SH-SY5Y (cell line): Measurements from ENCODE around the gene CYB561A3.

ENCODE experiments used
- GATA2 ChIP-seq: IDR thresholded peaks from 2 replicates; pipeline ENCODE4 v1.6.1; 2011; ENCODE audit warnings: mild to moderate bottlenecking, low read depth, low read length
- GATA3 ChIP-seq: IDR thresholded peaks from 2 replicates; pipeline ENCODE4 v1.6.1; 2011; ENCODE audit warnings: low read depth, mild to moderate bottlenecking, low read length, moderate library complexity

The CYB561A3 gene

DNA sequence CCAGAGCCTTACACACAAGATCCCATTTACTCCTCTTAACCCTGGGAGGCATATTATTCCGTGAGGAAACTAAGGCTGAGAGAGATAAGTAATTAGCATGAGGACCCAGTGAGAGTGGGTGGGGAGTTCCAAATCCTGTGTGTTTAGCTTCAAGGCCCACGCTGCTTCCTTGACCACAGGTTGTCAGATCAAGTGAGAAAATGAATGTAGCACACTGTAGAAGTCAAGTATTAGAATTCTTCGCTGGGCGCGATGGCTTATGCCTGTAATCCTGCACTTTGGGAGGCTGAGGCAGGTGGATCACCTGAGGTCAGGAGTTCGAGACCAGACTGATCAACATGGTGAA lies 3.8 kb downstream of the CYB561A3 start:
- TF ChIP-seq GATA3 (no peak), GATA2 (no peak)

DNA sequence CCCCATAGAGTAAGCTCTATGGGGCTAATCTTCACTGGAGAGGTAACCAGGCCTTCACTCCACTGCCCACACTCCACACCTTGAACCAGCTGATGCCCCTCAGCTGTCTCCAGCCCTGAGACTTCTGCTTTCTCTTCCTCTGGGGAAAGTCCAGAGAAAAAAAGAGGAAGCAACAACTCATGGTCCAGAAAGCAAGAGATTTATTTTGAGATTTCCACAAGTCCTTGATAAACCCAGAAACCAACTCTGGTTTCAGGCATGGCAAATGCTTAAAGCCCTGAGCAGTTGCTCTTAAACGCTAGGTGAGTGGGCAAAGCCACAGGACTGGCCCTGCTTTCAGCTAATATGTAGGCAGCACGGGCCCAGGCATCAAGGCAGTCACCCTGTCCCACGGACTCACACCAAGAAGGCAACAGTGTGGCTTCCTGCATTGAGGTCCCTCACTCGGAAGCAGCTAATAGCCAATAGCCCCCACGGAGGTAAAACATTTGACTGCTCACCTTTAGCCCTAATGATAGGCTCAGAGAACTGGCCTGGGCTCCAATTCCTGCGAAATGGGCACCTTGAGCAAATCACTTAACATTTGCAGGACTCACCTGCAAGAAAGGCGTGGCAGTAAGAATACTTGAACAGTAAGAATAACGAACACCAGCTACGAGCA lies 4.3 kb downstream of the CYB561A3 start:
- no peak for TF ChIP-seq GATA2
- no peak for TF ChIP-seq GATA3

DNA sequence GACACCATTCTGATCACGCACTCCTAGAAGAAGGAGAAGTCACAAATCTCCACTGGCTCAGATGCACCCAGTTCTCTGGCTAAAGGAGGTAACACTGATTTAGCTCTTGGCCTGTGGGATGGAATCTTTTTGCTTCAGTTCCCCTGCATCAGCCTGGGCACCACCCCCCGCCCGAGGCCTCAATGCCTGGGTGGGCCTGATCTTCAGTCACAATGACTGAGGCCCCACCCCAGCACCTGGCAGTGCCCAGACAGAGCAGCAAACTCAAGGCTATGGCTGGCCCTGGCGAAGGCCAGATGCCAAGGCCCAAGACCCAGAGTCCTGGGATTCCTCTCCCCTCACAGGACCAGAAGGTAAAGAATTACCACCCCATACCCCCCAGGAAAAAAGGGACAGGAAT lies 5.0 kb downstream of the CYB561A3 start:
- TF ChIP-seq GATA2, result no peak
- no peak for TF ChIP-seq GATA3

DNA sequence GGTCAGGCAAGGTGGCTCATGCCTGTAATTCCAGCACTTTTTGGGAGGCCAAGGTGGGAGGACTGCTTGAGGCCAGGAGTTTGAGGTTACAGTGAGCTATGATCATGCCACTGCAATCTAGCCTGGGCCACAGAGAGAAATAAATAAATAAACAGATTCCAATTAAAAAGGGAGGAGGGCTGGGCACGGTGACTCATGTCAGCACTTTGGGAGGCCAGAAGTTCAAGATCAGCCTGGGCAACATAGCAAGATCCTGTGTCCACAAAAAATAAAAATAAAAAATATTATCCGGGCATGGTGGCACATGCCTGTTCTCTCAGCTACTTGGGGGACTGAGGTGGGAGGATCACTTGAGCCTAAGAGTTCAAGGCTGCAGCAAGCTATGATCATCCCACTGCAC lies 7.5 kb downstream of the CYB561A3 start:
- no peak for TF ChIP-seq GATA3
- no peak for TF ChIP-seq GATA2

DNA sequence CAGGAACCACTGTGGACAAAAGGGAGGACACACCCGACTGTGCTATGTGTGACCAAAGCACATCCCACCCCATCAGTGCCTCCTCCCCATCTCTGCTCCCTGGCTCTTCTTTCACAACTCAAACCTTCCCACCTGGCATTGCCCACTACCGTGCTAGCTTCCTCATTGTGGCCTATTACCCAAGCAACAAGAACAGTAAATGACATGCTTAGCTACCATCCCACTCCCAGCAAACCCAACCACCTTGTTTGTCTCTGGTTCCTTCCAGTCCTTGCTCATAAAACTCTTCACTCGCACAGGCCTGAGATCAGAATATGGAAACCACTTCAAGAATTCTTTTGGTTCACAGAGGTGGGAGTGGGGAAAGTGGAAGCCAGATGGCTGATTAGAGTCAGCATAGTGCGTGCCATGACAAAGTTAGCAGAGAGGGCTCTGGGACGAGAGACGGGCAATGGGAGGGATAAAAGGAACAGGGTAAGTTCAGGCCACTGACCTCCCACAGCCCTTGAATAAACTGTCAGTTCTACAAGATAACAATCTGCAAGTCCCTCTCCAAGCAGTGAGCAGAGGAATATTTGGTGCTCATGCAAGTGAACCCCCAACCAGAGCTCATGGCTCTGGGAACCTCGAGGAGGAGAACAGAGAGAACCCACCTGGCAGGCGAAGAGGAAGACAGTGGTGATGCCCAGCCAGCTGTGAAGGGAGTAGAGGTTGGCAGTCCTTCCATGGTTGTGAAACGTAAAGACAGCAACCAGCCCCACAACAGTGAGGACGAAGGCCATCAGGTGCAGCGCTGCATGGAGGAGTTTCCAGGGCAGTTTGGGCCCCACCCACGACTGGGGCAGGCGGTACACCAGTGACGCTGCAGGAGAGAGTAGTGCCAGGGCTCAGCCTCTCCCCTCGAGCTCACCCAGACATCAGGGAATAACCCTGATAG lies 8.3 kb downstream of the CYB561A3 start:
- TF ChIP-seq GATA3 (no peak), GATA2 (no peak)

DNA sequence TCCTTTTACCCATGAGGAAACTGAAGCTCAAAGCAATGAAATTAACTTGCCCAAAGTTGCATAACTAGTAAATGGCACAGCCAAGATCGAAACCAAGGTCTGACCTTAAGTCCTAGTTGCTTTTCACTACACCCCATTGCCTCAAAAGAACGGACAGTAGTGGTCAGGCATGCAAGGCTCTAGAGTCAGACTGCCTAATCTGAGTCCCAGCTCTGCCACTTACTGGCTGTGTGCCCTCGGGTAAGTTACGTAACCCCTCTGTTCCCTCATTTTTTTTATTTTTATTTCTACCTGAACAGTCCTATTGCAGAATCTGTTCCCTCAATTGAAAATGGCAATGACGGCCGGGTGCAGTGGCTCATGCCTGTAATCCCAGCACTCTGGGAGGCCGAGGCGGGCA lies 9.6 kb downstream of the CYB561A3 start:
- TF ChIP-seq GATA3 (no peak), GATA2 (no peak)

DNA sequence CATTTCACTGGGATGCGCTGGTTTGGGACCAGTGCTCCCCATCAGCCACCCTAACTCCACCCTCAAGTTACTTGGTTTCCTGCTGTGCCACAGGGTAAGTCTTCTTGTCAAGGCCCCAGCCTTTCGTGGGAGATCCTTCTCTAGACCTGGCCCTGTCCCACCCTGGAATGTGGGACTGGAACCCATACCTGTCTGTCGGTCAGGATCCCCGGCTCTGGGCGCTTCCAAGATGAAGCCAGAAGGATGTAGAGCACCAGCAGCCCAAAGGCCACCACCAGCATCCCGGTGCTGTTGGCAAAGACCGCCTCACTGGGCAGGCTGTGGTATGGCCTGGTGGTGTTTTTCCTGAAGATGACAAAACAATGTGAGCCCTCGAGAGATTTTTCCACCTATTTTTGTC lies 10.9 kb downstream of the CYB561A3 start:
- TF ChIP-seq GATA2 (no peak), GATA3 (no peak)

DNA sequence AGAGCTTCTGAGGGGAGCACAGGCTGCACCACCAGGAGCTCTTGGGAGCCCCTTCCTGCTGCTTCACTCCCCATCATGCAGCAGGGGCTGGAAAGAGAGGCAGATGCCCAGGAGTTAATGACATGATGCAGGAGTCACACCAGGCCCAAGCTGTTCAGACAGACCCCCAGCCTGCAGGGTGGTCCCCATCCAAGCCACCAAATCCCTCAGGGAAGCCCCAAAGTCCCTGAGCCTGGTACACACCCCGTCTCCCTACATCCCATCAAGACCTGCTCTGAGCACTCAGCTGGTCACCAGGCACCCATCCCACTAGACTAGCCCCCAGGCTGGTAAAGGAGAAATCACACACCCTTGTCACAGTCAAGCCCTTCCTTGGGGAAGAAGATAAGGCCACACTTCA lies 11.3 kb downstream of the CYB561A3 start:
- TF ChIP-seq GATA2 (no peak), GATA3 (no peak)

DNA sequence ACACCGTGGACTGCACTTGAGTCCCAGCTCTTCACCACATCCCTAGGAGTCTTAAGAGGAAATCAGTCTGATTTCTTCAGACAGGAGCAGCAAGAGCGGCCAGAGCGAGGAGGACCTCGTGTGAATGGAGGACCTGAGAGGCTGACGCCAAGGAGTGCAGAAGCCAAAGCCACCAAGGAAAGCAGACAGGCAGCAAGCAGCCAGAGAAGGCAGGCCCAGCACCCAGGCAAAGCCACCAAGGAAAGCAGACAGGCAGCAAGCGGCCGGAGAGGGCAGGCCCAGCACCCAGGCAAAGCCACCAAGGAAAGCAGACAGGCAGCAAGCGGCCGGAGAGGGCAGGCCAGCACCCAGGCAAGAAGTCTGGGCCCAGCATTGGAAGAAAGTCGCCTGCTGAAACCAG lies 11.8 kb downstream of the CYB561A3 start:
- TF ChIP-seq GATA3, result no peak
- no peak for TF ChIP-seq GATA2

DNA sequence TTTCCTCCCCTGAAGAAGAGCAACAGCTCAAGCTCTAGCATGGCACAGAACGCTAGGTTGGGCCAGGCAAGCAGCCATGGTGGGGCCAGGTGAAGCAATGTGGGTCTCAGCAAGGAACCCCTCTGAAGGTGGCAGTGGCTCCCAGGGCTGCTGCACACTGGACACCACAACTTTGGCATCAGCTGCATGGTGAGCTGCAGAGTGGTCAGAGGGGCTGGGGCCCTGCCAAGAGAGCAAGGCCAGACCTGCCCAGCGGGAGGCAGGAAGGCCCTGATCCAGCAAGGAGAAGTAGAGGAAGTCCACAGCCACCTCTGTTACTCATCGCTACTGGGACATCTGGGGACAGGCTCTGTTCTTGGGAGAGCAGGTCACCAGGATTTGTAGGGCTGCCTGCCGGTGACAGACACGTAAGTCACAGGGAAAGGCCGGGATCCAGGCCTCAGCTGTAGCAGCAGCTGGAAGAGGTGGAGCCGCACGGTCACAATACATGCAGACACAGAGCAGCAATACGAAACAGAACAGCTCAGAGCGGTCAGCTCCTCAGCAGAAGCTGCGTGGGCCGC lies 12.4 kb downstream of the CYB561A3 start:
- TF ChIP-seq GATA3 (no peak), GATA2 (no peak)

DNA sequence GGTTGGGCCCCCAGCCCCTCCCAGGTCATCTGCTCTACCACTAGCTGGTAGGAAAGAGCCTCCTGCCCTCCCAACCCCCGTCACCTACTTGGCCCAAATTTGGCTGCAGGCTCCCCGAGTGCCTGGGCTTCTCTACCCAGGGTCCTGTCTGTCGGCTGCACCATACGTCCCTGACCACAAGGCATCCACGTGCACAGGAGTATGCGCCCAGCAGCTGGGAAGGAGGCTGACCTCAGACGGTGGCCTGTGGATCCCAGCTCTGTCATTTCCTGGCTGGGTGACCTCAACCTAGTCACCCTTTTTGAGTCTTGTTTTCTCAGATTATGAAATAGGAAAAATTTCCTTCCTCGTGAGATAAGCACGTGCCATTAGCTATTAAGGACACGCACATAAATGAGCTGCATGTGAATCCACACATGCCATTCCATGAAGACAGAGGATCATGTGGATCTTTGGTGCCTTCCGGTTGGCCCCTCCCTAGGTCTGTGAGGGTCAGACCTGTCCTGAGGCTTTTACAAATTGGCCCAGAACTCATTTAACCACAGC lies 13.7 kb downstream of the CYB561A3 start:
- TF ChIP-seq GATA3 (no peak), GATA2 (no peak)

DNA sequence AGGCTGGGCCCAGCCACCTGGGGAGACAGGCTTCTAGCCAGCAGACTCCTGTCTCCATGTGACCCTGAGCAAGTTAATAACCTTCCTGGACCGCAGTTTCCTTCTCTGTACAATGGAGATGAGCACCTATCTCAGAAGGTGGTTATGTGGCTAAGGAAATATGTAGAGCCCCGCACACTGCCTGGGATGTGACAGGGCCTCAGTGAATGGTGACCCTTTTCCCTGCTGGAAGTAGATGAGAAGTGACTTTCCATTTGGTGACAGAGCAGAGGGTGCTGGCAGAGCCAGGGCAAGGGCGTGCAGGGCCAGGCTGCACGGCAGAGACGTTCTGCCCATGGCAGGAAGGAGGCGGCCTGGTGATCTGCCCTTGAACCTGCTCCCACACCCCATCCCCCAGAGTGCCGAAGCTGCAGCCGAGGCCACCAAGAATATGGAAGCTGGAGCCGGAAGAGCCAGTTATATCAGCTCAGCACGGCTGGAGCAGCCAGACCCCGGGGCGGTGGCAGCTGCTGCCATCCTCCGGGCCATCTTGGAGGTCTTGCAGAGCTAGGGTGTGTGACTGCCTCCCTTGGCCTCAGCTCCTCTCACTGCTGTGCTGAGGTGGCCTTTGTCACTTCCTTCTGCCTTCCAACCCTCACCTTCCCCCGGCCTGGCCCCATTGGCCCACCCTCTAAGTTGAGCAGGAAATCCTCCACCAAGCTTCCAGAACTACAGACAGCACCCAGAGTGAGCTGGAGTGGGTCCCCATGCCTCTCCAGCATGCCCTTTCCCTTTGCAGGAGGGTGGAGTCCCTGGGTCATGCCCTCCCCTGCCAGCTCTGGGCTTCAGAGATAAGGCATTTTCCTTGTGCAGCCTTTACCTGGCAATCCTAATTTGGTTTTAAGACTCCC lies 15.5 kb downstream of the CYB561A3 start:
- TF ChIP-seq GATA2 (no peak), GATA3 (no peak)

DNA sequence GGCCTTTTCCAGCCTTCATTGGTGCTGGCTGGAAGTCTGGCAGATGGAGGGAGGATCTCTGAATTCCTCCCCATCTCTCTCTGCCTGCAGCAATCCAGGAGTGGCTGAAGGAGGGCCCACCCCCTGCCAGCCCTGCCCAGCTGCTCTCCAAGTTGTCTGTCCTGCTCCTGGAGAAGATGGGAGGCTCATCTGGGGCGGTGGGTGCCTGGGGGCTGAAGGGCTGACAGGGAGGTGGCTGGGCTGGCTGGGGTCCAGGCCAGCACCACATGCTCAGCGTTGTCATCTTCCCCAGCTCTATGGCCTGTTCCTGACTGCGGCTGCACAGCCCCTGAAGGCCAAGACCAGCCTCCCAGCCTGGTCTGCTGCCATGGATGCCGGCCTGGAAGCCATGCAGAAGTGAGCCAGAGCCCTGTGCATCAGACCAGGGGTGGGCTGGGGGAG lies 16.5 kb downstream of the CYB561A3 start:
- no peak for TF ChIP-seq GATA2
- TF ChIP-seq GATA3, result no peak
